CD1c-positive myeloid dendritic cell (primary cell): ENCODE data around the gene ALOX15B.
A peak's percentile ranks its signal among the peaks of the same experiment; 100 is the strongest.
"Not testable (repeated sequence)": the region's sequence is repeated elsewhere in the genome, so short reads cannot be mapped to it uniquely, and the experiment has no call there.

Source experiments
- DNase-seq: peaks from one replicate; pipeline ENCODE4 v3.0.0-alpha.2; 2016; ENCODE audit errors: extremely low spot score

Gene ALOX15B

DNA sequence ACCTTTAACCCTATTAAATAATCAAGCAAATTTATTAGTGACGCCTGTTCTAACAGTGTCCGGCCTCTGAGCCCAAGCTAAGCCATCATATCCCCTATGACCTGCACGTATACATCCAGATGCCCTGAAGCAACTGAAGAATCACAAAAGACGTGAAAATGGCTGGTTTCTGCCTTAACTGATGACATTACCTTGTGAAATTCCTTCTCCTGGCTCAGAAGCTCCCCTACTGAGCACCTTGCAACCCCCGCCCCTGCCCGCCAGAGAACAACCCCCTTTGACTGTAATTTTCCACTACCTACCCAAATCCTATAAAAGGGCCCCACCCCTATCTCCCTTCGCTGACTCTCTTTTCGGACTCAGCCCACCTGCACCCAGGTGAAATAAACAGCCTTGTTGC lies 23.0 kb downstream of the ALOX15B start:
- not testable (repeated sequence) for DNase-seq

DNA sequence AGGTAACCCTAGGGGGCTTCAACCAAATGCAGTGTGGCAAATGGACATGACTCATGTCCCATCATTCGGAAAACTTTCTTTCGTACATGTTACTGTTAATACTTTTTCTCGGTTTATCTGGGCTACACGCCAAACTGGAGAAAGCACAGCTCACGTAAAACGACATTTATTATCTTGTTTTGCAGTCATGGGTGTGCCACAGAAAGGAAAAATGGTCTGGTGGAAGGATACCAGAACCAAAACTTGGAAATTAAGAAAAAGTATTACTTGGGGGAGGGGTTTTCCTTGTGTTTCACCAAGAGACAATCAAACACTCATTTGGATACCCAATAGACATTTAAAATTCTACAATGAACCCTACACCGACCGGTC lies 23.6 kb downstream of the ALOX15B start:
- no peak for DNase-seq

DNA sequence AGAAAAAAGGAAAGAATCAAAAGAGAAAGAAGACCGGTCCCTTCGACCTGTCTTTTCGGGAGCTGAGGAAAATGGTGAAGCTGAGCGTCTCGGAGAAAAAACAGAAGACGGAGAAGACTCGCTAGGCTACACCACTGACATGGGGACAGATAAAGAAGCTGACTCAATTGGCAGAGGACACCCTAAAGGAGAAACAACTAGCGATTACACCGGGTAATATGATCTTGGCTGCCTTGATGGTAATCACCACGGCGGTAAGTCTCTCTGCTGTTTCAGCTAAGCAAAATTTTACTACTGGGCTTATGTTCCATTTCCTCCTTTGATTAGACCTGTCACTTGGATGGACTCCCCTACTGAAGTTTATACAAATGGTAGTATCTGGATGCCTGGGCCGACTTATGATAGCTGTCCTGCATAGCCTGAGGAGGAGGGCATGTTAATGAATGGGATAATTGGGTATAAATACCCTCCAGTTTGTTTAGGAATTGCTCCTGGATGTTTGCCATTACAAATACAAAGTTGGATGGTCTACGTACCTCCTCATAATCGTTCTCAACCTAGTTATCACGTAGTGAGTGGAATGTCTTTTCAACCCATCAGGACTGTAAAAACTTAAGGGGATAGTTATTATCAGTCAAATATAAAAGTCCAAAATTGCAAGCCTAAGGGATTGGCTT lies 24.1 kb downstream of the ALOX15B start:
- DNase-seq, result no peak

DNA sequence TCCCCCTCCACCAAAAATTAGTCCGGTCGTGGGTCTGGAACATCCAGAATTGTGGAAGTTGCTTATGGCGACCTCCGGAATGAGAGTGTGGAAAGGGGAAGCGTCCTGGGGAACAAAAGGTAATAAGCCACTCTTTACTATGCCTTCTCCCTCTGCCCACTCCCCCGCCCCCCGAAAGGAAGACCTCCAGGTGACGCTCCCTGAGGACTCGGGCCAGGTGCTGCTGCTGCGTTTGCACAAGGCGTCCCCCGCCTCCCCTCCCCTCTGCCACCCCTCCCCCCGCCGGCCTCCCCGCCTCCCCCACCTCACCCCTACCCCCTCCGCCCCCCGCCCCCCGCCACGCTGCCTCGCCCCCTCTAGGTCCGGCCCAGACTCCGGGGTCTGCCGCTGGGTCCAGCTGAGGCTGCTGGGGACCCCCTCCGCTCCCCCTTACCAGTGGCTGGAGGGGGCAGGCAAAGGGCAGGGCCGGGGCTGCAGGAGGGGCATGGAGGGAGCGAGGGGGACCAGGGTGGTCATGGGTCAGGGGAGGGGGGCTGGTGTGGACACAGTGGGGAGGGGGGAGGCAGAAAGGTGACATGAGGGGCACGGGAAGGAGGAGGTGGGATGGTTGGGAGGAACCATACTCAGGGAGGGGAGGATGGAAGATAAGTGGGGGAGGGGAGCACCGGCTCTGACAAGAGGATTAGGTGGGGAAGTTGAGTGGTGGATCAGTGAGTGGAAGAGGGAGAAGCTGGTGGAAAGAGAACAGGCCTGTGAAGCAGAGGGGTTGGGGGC lies 25.1 kb downstream of the ALOX15B start:
- DNase-seq, result peak; percentile 29

DNA sequence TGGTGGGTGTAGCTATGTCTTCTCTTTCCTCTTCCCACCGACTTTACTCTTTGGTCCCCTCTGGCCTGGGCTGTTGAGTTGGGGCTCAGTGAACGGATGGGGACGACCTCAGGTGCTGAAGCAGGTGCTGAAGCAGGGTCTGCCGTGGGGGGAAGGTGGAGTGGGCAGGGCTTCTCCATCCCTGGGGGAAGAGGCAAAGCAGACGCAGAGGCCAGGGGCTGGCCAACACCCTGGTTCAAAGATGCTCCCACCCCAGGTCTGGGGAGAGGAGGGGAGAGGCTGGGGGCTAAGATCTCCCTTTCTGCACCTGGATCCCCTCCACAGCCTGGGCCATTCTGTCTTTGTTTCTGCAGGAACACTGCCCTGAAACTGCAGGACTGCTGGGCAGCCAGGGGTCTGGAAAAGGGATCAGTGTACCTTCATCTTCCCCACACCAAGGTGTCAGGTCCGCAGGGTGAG lies 25.7 kb downstream of the ALOX15B start:
- DNase-seq, result no peak

DNA sequence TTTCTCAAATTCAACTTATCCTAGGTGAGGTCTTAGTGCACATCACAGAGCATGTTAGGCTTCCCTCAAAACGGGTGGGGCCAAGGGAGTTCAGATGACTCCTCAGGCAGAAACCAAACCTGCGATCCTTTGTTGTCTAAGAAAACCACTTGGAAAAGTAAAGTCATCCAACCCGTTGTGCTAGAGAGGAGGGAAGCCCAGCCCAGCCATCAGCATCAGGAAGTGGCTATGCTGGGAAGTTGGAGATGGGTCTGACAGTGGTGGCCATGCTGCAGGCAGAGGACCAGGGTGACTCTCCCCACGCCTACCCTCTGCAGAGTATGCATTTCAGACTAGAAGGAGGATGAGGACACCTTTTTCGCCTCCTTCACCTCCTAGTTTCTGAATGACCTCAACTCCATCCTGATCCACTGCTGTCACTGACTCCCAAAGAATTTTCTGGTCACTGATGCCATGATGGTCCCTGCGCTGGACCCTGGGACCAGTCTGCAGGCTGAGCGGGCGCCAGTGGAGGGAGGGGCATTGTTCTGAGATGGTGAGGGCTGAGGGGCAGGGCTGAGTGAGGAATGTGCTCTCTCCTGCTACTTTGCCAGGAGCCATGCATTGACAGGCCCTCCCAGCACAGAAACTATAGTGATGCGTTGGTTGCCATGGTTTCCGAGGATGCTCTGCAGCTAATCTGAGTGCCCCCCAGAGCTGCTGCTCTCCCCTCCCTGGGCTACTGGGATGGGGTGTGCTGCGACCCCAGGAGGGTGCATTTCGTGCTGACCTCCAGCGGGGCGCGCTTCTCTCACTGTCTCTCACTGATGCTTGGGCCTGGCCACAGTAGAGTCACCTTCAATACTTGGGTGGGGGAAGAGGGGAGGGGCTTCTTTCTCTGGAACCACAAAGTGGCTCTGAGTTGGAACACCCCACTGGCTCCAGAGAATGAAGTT lies 28.2 kb downstream of the ALOX15B start:
- DNase-seq, result no peak

DNA sequence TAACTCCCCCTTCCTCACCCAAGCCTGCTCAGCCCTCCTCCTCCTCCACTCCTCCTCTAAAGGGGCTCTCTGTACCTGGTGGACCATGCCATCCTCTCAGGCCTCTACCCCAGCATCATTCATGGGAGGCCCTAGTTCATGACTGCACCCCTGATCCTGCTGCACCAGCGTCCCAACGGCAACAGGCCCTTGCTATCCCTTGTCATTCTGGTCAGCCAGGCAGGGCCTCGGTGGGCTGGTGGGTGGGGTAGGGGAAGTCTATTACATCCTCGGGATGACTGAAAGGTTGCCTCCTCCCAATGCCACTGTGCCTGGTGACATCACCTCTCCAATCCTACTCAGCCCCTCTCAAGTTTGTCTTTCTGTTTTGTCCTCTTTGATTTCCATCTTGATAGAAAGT lies 28.9 kb downstream of the ALOX15B start:
- no peak for DNase-seq

DNA sequence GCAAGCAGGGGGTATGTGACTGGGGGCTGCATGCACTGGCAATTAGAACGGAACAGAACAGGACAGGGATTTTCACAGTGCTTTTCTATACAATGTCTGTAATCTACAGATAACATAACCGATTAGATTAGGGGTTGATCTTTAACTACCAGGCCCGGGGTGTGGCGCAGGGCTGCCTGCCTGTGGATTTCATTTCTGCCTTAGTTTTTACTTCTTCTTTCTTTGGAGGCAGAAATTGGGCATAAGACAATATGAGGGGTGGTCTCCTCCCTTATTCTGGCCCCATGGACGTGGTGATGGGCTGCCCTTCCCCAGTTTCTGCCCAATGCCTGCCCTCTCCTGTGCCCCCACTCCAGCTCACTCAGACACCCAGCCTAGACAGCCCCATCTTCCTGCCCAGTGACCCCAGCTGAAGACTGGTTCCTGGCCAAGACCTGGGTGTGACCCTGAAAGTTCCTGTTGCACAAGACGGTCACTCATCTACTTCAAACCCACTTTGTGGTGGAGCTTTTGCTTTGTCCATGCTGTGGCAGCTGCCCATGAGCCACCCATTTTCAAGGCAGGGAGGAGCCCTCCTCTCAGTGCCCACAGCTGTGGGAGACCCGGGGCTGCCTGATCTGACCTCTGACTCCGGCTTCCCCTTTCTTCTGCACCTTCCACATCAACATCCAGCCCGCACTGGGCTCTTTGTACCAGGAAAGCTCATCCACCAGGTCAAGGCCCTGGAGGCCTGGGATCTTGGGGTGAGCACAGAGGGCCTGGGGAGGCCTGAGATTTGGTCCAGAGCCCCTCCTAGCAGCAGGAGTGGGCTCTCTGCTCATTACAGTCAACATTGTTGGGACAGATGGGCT lies 30.1 kb downstream of the ALOX15B start:
- peak; percentile 80 for DNase-seq

DNA sequence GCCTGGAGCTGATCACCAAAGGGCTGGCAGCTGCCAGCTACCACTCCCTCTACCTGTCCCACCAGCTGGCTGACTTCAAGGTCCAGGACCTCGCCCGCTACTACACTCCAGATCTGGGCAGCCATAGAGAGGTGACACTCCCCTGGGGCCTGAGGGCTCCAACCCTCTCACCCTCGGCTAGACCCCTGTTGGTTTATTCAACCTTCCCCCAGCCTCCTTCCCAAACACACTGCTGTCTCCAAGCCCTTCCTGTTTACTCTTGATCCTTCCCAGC lies 30.7 kb downstream of the ALOX15B start:
- DNase-seq, result no peak

DNA sequence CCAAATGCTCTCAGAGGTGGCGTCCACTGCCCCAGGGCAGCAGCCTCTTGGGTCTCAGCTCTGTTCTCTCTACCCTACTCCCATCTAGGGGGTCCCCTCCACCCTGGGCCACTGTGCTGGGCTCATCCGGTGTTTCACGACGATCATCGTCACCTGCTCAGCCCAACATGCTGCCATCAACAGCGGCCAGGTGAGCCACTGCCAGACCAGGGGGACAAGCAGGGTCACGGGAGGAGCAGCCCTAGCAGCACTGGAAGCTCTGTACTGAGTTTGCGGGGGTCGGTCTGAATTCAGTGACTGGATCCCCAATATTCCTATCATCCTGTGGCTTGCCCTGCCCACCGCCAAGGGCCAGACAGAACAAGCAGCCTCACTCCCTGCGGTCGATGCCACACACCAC lies 32.6 kb downstream of the ALOX15B start:
- DNase-seq, result no peak

DNA sequence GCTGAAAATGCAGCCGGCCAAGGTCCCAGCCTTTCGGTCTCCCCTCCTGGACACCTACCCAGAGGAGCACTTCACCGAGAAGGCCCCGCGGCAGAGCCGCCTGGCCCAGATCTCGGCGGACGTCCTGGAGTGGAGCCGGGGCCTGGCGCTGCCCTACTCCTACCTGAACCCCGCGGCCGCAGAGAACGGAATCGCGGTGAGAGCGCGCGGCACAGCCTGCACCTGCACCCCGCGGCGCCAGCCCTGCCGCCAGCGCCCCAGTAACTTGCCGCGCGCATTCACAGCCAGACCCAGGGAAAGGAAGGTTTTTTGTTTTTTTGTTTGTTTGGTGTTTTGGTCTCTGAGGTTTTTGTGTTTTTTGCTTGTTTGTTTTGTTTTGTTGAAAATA lies 33.5 kb downstream of the ALOX15B start:
- DNase-seq, result no peak

DNA sequence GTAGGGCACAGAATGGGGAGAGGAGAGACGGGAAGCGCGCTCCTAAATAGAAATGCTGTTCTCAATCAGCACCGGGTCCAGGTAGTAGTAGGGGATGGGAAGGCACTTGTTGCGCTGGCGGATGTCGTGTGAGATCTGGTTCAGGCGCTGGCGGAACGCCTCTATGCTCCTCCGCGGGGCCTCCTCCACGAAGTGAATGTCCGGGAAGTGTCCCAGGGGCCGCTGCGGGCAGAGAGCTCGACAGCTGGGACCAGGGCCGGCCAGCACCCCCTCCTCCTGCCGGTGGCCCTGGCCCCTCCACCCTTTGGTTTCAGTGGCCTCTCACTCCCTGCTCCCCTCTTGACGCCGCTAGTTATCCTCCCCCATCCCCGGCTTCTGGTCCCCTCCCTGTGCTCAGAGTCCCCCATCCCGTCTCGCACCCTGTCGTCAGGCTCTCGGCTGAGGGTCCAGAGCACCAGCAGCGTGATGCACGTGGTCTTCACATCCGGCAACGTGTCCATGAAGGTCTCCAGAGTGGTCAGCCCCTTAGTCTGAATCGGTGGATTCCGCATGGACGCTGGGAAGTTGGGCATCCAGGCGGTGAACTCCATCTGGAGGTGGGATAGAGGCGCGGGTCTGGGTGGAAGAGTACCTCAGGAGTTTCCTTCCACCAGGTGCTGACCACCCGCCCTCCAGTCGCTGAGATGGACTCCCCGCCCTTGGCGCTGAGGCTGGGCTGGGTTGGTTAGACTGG lies 34.0 kb downstream of the ALOX15B start:
- DNase-seq, result no peak

DNA sequence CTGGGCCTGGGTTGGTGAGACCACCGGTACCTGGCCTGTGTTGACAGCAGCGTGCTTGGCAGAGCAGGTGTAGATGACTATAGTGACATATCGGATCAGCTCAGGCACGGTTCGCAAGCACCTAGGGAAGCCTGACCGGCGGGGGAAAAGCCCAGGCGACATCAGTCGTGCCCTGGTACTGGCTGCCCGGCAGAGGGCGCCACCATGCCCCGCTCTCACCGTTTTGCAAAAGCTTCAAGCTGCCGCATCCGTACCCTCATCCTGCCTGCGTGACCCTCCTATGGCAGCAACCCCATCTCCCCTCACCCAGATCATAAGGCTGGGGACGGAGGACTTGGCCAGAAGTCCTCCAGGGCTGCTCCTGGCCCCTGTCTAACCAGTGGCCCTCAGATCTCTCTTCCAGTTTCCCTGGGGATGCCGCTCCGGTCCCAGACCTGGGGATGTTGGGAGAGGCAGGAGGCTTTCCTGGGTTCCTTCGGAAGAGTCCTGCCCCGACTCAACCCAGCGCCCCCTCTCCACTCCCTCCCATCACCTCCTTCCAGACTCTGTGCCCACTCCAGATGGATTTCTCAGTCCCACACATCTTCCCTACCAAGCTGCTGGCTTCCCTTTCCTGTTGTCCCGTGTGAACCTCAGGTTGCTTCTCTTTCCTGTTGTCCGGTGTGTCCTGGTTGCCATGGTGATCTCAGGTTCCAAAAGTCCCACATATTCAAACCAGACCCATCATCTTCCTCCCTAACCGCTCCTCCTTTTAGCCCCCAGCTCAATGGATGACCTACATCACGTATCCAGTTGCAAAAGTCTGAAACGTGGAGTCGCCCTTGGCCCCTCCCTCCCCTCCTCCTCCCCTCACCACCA lies 35.0 kb downstream of the ALOX15B start:
- DNase-seq, result peak; percentile 82

DNA sequence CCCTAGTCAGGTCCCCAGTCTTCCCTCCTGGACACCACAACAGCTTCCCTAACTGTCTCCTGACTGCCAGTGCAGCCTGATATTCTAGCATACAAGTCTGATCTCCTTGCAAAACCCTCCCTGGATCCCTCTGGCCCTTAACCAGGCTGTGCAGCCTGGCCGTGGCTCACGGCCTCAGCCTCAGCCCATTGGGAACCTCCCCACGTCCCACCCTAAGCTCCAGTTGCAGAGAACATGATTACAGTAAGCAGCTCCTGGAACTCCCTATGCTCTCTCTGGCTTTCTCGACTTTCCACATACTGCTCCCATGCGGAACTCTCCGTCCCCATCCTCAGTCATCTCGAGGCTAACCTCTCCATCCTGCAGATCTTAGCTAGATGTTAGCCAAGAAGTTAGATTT lies 35.7 kb downstream of the ALOX15B start:
- DNase-seq, result no peak

DNA sequence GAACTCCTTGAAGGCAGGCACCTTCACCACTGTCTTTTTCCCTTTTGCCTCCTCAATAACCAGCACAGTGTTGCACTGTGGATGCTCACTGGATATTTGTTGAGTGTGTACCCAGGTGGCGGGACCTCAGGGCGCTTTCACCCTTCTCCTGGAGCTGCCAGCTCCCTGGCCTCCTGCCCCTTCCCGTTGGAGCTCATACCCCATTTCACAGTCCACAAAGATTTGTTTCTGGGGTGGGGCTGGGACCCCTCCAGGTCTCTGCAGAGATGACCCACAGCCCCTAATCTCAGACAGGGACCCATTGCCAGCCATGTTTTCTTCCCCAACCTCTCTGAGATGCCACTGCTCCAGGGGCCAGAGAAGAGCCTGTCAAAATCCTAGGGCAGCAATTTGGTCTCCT lies 36.2 kb downstream of the ALOX15B start:
- no peak for DNase-seq

DNA sequence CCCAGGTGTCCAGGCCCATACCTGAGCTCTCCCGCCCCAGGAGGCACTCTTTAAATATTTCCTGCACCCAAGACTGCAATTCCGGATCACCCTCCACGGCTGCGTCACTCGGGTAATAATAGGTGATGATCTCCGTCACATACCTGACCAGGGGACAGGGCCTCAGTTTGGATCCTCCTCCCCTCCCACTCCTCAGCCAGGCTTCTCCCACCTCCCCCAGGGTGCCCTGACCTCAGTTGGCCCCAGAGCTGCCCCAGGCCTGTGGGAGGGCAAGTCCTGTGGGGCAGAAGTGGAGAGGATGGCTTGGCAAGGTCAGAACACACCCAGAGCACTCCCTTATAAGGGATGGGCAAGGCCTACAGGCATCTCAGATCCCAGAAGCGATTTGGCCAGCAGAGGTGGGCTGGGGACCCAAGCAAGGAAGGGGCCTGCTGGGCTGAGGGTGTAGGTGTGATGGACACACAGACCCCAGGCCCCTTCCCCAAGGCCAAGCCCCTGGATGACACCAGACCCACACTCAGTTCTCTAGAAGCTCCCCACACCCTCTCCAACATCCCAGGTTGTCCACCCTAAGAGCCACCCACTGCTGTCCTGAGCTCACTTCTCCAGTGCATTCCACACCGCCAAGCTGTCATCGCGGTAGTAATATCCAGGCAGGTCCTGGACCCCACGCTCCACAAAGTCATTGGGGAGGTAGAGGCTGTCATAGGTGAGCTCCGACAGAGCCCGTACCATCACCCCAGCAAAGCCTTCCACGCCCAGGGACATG lies 36.9 kb downstream of the ALOX15B start:
- DNase-seq, result no peak

DNA sequence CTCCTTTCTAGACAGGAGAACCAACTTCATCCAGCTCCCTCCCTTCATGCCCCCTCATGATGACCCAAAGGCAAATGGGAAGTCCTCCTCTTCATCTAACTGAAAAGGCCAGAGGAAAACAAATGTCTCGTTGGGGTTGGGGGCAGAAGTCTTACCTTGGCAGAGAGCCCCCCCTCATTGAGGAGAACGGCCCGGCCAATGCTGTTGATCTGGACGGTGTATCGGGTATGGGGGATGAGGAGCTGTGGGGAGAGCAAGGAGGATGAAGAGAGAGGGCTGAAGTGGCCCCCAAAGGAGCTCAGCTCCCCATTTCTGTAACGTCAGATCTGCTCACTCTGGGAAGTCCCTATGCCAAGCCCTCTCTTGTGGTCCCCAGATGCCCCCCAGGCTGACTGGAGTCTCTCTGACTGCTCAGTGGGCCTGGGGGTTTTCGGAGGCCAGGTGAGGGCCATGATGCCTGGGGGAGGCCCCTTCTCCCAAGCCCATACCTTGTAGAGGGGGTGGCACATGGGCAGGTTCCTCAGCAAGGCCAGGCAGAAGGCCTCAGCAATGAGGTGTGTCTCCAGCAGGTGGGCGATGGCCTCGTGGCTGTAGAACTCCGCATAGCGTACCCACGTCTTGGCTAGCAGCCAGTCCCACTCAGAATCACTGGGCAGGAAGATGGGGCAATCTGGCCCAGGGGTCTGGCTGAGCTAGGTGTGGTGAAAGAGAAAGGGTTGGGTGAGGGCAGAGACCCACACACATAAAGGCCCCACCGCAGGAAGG lies 37.8 kb downstream of the ALOX15B start:
- DNase-seq, result no peak

DNA sequence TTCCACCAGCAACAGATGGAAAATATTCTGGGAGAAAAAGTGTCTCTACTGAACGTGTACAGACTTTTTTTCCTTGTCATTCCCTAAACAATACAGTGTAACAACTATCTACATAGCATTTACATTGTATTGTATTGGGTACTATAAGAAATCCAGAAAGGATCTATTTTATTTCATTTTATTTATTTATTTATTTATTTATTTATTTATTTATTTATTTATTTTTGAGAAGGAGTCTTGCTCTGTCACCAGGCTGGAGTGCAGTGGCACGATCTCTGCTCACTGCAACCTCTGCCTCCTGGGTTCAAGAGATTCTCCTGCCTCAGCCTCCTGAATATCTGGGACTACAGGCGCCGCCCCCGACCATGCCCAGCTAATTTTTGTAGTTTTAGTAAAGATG lies 39.1 kb downstream of the ALOX15B start:
- DNase-seq, result not testable (repeated sequence)
